ENCODE results near the gene SGPP2.

GRCh38 chr2:222383255-222383654, 41.1 kb upstream of the SGPP2 start:
- TF ChIP-seq USF2 (IDR thresholded peaks at IDR 0.05) (no peak), CTCF (IDR thresholded peaks at IDR 0.05) (no peak), SREBF2 (IDR thresholded peaks at IDR 0.05) (no peak), HDAC2 (IDR thresholded peaks at IDR 0.05) (no peak), EP300 (IDR thresholded peaks at IDR 0.05) (no peak), POLR2AphosphoS2 (conservative IDR thresholded peaks at IDR 0.05; ENCODE audit: low read length) (no peak), CEBPB (IDR thresholded peaks at IDR 0.05) (no peak), KDM1A (IDR thresholded peaks at IDR 0.05; ENCODE audit: low read depth) (no peak), RAD21 (conservative IDR thresholded peaks at IDR 0.05 in 1 of 2, IDR thresholded peaks at IDR 0.05 in 1 of 2) (no peak), MAZ (IDR thresholded peaks at IDR 0.05; ENCODE audit: borderline replicate concordance, low read depth, low read length) (no peak), JUN (IDR thresholded peaks at IDR 0.05) (no peak), HES2 (IDR thresholded peaks at IDR 0.05) (no peak), FOSL2 (IDR thresholded peaks at IDR 0.05) (no peak), FOSL2 (CRISPR knock-in tag; IDR thresholded peaks at IDR 0.05) (no peak), TP53 (CRISPR knock-in tag; IDR thresholded peaks at IDR 0.05) (no peak)

Data from A549 (cell line).